ENCODE measurements around the gene ASGR1.

DNA sequence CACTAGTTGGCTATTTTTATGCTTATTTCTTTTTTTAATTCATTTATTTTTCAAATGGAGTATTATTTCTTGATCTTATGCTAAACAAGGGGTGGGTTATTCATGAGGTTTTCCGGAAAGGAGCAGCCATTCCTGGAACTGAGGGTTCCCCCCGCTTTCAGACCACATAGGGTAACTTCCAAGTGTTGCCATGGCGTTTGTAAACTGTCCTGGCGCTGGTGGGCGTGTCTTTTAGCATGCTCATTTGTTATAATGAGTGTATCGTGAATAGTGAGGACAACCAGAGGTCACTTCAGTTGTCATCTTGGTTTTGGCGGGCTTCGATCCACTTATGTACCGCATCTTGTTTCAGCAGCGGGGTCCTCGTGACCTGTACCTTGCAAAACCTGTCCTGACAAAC is 35.0 kb downstream of the ASGR1 start:
- TF ChIP-seq, protein P1, sequence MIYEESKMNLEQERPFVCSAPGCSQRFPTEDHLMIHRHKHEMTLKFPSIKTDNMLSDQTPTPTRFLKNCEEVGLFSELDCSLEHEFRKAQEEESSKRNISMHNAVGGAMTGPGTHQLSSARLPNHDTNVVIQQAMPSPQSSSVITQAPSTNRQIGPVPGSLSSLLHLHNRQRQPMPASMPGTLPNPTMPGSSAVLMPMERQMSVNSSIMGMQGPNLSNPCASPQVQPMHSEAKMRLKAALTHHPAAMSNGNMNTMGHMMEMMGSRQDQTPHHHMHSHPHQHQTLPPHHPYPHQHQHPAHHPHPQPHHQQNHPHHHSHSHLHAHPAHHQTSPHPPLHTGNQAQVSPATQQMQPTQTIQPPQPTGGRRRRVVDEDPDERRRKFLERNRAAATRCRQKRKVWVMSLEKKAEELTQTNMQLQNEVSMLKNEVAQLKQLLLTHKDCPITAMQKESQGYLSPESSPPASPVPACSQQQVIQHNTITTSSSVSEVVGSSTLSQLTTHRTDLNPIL (CRISPR knock-in tag; IDR thresholded peaks at IDR 0.05; ENCODE audit: low read depth): no peak
- TF ChIP-seq CSDC2 (CRISPR knock-in tag; IDR thresholded peaks at IDR 0.05) (no peak), ZFP30 (CRISPR knock-in tag; IDR thresholded peaks at IDR 0.05) (no peak), GLIS3 (CRISPR knock-in tag; IDR thresholded peaks at IDR 0.05) (no peak), ESRRG (CRISPR knock-in tag; IDR thresholded peaks at IDR 0.05) (no peak), RARB (CRISPR knock-in tag; IDR thresholded peaks at IDR 0.05) (no peak)
